HEK293T (cell line): Measurements from ENCODE around the gene HTR1D.

Experiments
- BHLHE40 ChIP-seq: fragments of 450-650 bp; IDR thresholded peaks from 2 replicates; pipeline ENCODE4 v1.6.1; 2016; ENCODE audit warnings: mild to moderate bottlenecking, moderate library complexity, borderline replicate concordance
- CTBP1 ChIP-seq: fragments of 450-650 bp; IDR thresholded peaks from 2 replicates; pipeline ENCODE4 v1.6.1; 2016; ENCODE audit warnings: borderline replicate concordance
- HDGF ChIP-seq: fragments of 450-650 bp; IDR thresholded peaks from 2 replicates; pipeline ENCODE4 v1.6.1; 2017; ENCODE audit warnings: antibody characterized with exemption, borderline replicate concordance
- NFRKB ChIP-seq: fragments of 450-650 bp; IDR thresholded peaks from 2 replicates; pipeline ENCODE4 v1.6.1; 2016; ENCODE audit warnings: mild to moderate bottlenecking, moderate library complexity
- TARDBP ChIP-seq: fragments of 450-650 bp; IDR thresholded peaks from 2 replicates; pipeline ENCODE4 v1.6.1; 2016
- ZNF384 ChIP-seq: fragments of 450-650 bp; IDR thresholded peaks from 2 replicates; pipeline ENCODE4 v1.6.1; 2016

GRCh38 chr1:23169727-23170335 lies 47.5 kb downstream of the HTR1D start:
- TF ChIP-seq HDGF (no peak), CTBP1 (no peak), ZNF384 (no peak), BHLHE40 (no peak), NFRKB (no peak), TARDBP (no peak)
